Gastrocnemius medialis (tissue), 4 donors: ENCODE results near the gene SERPINA3.

ENCODE experiments used
- POLR2A ChIP-seq, 2 donors: fragments of 450-650 bp; IDR thresholded peaks; one replicate each; pipeline ENCODE4 v1.6.1; 2017; ENCODE audit warnings: antibody characterized with exemption in 2 of 2, mild to moderate bottlenecking in 2 of 2, moderate library complexity in 2 of 2
- TF ChIP-seq, protein P1 (sequence below), 5 experiments: fragments of 450-650 bp in 3 of 5; fragments of 200-600 bp in 2 of 5; sonication (generic) in 2 of 5; IDR thresholded peaks in 4 of 5; conservative IDR thresholded peaks in 1 of 5; 1 replicate in 4 of 5; 2 replicates in 1 of 5; pipeline ENCODE4 v1.5.1; 2016 to 2019; ENCODE audit warnings: antibody characterized with exemption in 5 of 5, mild to moderate bottlenecking in 3 of 5, moderate library complexity in 3 of 5

DNA sequence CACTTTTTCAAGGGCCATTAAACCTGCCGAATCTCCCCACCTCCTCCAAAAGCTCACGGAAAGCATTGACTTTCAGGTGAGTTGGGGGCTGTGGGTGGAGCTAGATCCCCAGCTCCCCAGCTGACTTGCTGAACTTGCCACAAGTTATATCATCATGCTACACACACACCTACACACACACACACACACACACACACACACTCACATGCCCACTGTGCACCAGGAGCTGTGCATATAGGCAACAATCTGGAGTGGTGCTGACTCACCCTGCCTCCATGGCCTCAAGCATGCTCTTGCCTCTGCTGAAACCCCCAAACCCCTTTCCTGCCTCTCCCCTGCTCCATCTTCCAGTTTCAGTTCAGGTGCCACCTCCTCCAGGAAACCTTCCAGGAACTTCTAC, 26.1 kb downstream of the SERPINA3 start:
- no peak for TF ChIP-seq POLR2A (IDR thresholded peaks at IDR 0.05)
- TF ChIP-seq, protein P1, sequence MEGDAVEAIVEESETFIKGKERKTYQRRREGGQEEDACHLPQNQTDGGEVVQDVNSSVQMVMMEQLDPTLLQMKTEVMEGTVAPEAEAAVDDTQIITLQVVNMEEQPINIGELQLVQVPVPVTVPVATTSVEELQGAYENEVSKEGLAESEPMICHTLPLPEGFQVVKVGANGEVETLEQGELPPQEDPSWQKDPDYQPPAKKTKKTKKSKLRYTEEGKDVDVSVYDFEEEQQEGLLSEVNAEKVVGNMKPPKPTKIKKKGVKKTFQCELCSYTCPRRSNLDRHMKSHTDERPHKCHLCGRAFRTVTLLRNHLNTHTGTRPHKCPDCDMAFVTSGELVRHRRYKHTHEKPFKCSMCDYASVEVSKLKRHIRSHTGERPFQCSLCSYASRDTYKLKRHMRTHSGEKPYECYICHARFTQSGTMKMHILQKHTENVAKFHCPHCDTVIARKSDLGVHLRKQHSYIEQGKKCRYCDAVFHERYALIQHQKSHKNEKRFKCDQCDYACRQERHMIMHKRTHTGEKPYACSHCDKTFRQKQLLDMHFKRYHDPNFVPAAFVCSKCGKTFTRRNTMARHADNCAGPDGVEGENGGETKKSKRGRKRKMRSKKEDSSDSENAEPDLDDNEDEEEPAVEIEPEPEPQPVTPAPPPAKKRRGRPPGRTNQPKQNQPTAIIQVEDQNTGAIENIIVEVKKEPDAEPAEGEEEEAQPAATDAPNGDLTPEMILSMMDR (IDR thresholded peaks at IDR 0.05 in 4 of 5, conservative IDR thresholded peaks at IDR 0.05 in 1 of 5), result no peak
